Pons (tissue), 1 donor: ENCODE results near the gene ADAMTS17.
A peak's percentile ranks its signal among the peaks of the same experiment; 100 is the strongest.

Experiments used
- DNase-seq: peaks from one replicate; pipeline ENCODE4 v3.0.0-alpha.2; 2016; ENCODE audit warnings: low spot score

The ADAMTS17 gene

GRCh38 chr15:100052716-100053473, 288.9 kb downstream of the ADAMTS17 start:
- no peak for DNase-seq

GRCh38 chr15:100050877-100051786, 290.6 kb downstream of the ADAMTS17 start:
- DNase-seq = no peak

- no peak for DNase-seq
These were observed 291.6 kb downstream of the ADAMTS17 start for GRCh38 chr15:100049936-100050876.

DNA sequence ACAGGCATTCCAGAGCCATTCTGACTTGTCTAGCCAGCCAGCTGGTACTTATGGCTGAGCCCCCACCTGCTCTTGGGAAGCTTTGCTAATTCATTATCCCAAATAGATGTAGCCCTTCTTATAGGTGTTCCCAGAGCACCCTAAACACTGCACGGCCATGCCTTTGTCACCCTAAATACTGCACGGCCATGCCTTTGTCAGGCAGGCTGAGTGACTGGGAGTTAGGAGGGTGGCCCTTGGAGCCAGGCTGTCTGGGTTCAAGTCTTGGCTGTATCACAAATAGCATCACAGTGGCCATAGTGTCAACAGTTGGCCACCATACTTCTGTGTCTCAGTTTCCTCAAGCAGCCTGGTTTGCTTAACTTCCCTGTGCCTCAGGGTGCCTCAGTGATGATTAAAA, 292.3 kb downstream of the ADAMTS17 start:
- no peak for DNase-seq

GRCh38 chr15:100048736-100049135, 293.0 kb downstream of the ADAMTS17 start:
- no peak for DNase-seq

DNA sequence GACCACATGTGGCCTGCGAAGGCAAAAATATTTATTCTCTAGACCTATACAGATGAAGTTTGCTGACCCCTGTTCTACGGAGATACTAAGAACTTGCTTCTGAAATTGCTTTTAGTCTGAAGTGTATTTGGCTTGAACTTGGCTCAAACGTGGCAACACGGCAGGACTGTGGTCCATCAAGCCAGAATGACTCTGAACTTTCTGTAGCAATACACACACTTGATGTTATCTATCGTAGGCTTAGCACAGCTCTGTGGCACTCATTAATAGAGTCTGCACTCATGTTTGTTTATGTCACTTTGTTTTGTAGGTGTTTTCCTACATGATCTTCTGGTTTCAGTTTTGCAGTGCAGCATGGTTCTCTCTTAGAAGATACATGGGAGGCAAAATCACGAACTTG, 298.1 kb downstream of the ADAMTS17 start:
- no peak for DNase-seq

DNA sequence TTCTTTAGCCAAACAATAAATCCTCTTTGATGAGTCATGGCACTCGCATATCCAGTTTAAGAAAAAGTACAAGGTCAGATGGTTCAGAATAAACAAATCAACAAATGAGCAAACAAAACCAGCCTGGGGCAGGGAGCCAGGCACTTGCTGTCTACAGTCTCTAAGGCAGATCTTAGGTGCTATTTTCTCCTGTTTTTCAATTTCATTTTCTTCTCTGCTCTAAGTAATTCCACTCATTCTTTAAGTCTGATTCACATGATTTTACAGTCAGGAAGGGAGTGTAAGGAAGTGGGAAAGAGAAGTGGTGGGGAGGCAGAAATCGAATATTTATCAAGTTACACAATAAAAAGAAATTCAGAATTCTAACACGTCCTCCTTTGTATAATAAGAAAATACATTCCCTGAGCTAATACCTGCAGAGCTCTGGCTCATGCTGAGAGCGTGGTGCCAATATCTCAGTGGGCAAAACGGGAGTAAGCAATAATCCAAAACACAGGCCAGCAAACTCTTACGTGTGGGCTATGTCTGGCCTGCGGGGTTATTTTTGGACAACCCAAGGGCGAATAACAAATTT, 298.6 kb downstream of the ADAMTS17 start:
- DNase-seq = no peak

GRCh38 chr15:100042558-100042957, 299.2 kb downstream of the ADAMTS17 start:
- DNase-seq = no peak

DNA sequence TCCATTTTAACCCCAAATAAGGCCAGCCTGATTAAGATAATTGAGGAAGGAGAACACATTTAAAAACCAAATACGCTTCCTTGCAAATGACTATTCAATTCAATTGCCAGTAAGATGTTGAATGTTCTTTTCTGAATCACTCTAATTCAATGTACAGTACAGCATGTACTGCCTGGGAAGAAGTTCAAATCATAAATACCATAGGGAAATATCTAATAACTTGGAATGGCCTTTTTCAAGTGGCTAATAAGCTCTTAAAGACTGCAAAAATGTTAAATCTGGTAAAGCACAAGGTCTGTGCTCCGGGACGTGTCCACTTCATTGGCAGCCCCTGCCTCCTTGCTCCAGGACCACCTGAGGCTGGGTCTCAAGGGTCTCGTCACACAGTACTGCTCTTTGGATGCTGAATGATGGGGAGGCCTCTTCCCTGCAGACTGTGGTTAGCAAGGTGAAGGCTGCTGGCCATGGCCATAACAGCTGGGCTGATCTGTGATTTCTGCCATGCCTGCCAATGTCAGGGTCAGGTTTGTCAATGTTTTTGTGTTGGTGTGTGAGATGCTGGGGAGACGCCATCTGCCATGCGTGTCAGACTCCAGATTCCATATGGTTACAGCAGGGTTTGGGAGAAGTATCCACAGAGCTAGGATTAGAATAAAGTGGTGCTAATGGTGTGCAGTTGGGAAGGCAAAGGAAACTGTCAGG, 300.5 kb downstream of the ADAMTS17 start:
- no peak for DNase-seq

DNA sequence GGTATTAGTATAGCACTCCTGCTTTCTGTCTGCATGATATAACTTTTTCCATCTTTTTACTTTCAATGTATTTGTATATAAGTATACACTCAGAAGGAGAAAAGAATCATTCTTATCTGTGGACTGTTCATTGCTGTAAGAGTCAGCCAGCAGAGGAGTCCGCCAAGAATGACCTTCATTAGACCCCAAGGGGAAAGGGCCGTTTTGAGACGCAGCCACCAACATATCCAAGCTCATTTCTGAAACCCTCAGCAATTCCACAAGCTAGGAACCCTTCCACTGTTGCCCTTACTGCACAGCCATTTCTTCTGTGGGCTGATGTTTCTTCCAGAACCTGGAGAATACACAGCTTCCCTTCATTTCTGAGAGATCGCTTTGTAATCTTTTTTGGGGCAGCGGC, 301.8 kb downstream of the ADAMTS17 start:
- DNase-seq = no peak

DNA sequence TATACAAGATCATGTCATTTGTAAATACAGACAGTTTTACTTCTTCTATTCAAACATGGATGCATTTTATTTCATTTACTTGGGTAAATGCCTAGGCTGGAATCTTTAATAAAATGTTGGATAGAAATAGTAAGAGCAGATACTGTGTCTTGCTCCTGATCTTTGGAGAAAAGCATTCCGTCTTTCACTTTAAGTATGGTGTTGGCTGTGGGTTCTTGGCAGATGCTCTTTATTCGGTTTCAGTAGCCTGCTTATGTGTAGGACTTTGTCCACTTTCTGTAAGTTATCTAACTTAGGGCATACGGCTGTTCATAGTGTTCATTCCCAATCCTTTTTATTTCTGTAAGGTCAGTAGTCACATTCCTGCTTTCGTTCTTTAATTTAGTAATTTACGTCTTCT, 303.0 kb downstream of the ADAMTS17 start:
- DNase-seq = no peak

DNA sequence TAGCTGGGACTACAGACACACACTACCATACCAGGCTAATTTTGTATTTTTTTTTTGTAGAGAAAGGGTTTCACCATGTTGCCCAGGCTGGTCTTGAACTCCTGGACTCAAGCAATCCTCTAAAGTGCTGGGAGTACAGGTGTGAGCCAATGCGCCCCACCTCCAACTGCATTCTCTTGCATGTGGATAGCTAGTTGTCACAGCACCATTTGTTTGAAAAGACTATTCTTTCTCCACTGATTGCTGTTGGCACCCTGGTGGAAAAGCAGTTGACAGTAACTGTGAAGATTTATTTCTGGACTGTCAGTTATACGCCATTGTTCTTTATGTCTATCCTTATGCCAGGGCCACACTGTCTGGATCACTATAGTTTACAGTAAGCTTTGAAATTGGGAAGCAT, 303.9 kb downstream of the ADAMTS17 start:
- DNase-seq = no peak

DNA sequence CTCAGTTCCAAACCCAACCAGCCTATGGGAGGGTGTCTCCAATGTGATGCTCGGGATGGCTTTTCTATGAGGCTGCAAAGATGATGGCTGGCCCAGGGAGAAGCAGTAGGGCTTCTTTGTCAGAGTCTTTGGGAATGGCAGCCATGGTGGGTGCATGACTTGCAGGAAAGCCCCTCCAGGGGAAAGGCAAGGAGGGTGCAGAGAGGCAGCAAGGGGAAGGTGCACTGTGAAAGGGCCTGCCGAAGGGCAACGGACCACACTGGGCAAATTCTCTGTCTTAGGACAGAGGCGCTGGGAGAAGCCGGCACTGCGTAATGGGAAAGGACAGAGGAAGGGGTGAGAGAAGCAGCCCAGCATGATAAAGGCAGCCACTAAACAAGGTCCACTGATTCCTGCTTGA, 305.8 kb downstream of the ADAMTS17 start:
- no peak for DNase-seq

GRCh38 chr15:100034191-100034590, 307.6 kb downstream of the ADAMTS17 start:
- DNase-seq = no peak

DNA sequence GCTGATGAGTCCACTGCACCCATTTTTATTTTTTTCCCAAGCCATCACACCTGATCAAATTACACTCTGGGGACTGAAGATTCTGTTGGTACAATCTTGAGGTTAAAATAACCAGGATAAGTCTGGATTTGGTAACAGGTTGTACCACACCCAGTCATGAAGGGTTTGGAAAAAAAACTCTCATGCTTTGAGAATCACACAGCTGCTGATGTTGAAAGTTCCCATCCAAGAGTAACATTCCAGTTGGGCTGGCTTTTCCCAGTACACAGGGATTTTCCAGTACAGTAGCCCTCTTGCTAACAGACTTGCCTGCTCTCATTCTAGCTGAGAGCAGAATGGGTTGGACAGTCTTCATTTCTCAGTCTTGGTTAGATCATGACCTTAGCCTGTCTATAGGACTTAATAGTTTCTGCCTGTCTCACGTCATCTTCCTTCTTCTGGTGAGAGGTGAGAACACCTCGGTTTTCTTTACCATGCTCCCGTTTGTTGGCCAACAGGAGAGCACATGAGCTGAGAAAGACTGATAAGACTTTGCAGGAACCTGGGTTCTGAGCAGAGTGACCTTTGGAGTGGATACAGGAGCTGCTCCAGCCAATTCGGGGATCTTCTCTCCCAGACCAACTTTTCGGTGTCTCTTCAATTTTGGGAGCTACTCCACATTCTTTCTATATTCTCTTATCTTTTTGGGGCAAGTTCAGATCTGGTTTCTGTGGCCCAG, 308.5 kb downstream of the ADAMTS17 start:
- no peak for DNase-seq

DNA sequence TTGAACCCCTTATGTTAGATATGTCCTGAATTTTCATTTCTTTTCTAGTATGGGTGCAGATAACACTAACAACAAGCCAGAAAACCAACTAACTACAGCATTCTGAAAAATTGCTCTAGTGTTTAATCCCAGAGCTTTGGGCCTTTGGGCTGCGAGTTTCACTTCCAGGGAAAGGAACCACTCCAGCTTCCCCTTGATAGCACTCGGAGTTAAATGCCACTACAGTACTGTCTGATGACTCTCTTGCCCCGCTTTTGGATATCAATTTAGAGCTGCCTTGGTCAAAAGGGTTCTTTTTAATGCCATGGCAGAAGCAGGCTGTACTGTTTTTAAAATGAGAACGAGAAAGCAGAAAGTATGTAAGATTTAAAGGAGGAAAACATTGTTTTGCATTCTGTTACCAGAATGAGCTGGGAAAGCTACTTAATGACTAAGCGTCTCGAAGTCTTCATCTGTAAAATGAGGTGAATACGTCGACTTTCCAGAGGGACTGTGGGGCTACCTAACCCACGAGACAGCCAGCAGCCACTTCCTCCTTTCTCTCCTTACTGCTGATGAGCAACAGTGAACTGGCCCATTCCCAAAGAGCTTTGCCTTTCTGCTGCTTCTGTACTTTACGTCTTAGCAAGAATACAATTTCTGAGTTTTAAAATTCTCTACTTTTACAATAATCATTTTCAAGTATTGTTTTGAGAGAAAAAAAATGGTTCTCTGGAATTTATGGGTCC, 309.3 kb downstream of the ADAMTS17 start:
- peak; percentile 62 for DNase-seq

- no peak for DNase-seq
These were observed 310.0 kb downstream of the ADAMTS17 start for GRCh38 chr15:100031665-100032357.

DNA sequence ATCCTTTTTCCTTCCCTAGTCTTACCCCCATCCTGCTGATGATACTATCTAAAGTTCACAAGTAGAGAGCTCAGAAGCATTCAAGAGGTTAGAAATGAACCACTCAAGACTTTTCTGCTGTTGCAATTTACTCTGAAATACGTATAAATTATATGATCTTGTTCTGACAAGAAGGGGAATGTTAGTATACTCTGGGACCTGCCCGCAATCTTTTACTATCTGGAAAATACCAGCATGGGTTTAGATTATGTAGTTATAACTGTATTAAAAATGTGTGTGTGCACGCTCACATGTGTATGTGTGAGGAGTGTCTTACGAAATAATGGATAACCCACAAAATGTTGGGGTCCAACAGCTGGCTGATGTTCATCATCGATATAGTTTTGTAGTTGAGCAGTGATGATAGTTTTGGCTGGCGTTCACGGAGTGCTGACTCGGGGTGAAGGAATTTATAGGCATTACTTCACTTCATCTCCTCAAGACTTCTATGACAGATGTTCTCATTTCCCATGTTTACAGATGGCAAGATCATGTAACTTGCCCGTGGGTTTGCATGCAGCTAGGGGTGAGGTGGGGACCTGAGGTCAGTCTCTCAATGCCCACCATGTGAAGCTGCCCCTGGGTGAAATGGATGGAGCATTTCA, 311.1 kb downstream of the ADAMTS17 start:
- no peak for DNase-seq
